GM12873 (cell line): ENCODE results near the gene C1orf21.

ENCODE experiments used
- TF ChIP-seq, protein P1 (sequence below): IDR thresholded peaks from 2 replicates; pipeline ENCODE4 v1.5.1; 2012; ENCODE audit warnings: low read depth, mild to moderate bottlenecking, moderate library complexity, low read length, control low read depth; ENCODE audit not compliant: insufficient read depth; ENCODE audit errors: missing control alignments

The C1orf21 gene

DNA sequence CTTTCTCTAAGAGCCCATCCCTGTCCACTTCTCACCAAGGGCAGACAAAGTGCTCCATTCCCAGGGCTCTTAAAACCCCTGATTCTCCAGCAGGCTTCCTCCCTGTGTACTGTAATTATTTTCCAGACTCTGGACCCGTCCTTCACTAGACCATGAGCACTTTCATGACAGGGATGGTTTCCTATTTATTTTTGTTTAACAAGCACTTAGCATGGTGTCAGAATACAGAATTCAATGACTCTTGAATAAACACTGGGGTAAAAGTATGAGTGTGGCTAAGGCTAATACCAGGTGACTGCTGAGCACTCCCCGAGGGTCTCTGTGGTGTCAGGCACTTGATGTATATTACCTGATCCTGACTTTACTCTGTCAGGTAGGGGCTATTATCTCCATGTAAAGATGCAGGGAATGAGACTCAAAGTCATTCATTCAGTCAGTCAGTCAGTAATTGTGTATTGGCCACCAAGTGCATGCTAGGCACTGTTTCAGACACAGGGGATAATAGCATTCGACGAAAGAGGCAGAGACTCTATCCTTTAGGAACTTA is 47.2 kb downstream of the C1orf21 start:
- TF ChIP-seq, protein P1, sequence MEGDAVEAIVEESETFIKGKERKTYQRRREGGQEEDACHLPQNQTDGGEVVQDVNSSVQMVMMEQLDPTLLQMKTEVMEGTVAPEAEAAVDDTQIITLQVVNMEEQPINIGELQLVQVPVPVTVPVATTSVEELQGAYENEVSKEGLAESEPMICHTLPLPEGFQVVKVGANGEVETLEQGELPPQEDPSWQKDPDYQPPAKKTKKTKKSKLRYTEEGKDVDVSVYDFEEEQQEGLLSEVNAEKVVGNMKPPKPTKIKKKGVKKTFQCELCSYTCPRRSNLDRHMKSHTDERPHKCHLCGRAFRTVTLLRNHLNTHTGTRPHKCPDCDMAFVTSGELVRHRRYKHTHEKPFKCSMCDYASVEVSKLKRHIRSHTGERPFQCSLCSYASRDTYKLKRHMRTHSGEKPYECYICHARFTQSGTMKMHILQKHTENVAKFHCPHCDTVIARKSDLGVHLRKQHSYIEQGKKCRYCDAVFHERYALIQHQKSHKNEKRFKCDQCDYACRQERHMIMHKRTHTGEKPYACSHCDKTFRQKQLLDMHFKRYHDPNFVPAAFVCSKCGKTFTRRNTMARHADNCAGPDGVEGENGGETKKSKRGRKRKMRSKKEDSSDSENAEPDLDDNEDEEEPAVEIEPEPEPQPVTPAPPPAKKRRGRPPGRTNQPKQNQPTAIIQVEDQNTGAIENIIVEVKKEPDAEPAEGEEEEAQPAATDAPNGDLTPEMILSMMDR = no peak

GRCh38 chr1:184437291-184437690 is 50.5 kb downstream of the C1orf21 start:
- TF ChIP-seq, protein P1 = no peak

DNA sequence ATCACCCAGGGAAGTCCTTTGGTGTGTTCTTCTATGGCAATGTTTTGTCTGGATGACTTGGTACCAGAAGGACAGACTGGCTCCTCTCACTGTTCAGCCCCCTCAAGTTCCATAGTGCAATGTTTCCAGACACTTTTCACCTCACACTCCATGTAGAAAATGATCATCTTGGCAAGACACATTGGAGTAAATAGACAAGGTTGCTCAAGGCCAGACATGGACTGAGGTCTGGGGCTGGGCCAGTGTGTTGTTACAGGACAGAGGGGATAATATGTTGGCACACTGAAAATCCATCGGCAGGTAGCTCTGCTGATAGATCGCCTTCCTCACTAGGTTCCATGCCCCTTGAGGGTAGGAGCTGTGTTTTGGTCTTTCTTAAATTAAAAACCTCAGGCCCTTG is 51.5 kb downstream of the C1orf21 start:
- TF ChIP-seq, protein P1 = no peak

- TF ChIP-seq, protein P1 = no peak
Observed at GRCh38 chr1:184442260-184442659, 55.4 kb downstream of the C1orf21 start.

DNA sequence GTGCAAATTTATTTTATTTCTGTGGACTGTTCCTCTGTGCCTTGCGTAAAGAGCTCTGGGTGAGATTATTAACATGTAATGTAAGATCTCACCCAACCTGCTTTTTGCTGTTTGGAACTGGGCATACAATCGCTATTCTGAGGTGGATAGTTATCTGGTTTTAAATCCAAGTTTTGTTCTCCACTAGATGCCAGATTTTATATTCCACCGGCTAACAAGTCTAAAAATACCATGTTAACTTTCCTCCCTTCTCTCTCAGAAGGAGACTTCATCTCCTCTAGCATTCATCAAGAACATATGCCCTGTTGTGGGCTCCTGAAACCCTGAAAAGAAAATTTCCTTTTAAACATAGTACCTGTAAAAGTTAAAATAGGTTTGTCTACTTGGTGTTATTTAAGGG is 56.4 kb downstream of the C1orf21 start:
- TF ChIP-seq, protein P1 = no peak

- TF ChIP-seq, protein P1 = no peak
Observed at GRCh38 chr1:184443624-184444023, 56.8 kb downstream of the C1orf21 start.

- TF ChIP-seq, protein P1 = no peak
Observed at GRCh38 chr1:184445997-184446396, 59.2 kb downstream of the C1orf21 start.
